GM19025 (cell line): Measurements from ENCODE around the gene CTNNA3.

ENCODE experiments used
- ATAC-seq: cut with Tn5 transposase; IDR thresholded peaks from one replicate; pipeline ENCODE4 v1.9.1; 2021; ENCODE audit warnings: mild to moderate bottlenecking, low read depth, moderate library complexity; ENCODE audit not compliant: unreplicated experiment

CTNNA3 gene

DNA sequence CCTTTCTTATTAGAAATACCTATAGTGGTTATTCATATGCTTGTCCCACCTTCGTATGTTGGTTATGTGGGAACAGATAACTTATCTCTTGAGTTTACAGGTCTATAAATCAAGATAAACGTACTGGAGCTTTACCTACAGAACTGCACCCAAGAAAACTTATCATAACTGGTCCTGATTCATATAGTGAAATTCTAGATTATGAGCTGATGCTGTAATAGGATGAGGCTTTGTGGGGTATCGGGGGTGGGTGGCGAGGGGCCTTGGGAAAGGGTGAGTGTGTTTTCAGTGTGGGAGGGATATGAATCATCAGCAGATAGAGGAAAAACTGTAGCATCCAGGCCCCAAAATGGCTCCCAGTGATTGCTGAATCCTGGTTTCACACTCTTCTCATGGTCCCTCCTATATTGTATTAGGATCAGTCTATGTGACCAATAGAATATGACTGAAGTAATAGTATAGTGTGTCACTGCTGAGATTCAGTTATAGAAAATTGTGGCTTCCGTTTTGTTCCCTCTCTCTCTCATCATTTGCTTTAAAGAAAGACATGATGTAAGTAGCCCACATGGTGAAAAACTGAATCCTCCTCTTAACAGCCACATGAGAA lies 1476.9 kb downstream of the CTNNA3 start:
- ATAC-seq, result no peak

GRCh38 chr10:66218289-66218688 lies 1477.7 kb downstream of the CTNNA3 start:
- no peak for ATAC-seq

- no peak for ATAC-seq
These were observed 1480.1 kb downstream of the CTNNA3 start for GRCh38 chr10:66215920-66216319.

DNA sequence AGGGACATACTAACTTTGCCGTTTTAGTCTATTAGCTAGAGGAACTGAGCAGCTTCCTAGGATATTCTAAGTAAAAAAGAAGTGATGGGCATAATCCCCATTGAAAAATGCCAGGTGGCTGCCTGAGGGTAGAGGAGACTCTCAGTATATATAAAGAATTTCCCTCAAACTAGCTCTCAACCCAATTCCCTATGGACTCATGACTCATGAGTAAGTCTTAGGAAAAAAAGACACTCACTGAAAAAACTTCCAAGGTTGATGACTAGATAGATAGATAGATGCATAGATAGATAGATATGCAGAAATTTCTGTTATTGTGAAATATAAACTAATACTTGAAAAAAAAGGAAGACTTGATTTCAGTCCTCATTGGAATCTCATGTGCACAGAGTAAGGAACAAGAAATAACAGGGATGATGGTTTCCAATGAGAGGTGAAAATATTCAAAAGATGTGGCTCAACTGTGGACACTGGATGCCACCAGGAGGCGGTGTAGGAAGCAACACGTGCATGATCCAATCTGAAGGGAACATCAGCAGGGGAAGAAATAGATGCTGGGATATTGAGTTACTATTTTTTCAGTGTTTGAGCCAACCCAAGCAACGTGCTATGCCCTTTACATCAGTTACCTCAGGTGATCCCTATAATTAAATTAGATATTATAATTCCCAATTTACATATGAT lies 1481.1 kb downstream of the CTNNA3 start:
- no peak for ATAC-seq

DNA sequence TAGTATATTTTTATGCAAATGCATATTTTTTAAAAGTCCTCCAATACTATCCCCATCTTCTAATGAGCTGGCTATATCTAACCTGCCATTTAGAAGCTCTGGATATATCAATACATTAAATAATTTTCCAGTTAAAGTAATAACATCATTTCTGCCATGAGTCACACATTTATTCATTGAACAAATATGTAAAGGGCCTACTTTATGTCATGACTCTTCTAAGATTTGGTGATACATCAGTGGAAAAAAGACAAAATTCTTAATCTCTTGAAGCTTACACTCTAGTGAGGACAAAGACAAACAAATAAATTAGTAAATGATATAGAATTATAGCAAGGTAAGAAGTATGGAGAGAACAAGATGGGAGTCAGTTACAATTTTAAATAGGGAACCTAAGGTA lies 1487.0 kb downstream of the CTNNA3 start:
- no peak for ATAC-seq

GRCh38 chr10:66204838-66205237 lies 1491.2 kb downstream of the CTNNA3 start:
- no peak for ATAC-seq

GRCh38 chr10:66202101-66202500 lies 1493.9 kb downstream of the CTNNA3 start:
- no peak for ATAC-seq

GRCh38 chr10:66192162-66192831 lies 1503.7 kb downstream of the CTNNA3 start:
- ATAC-seq, result no peak

DNA sequence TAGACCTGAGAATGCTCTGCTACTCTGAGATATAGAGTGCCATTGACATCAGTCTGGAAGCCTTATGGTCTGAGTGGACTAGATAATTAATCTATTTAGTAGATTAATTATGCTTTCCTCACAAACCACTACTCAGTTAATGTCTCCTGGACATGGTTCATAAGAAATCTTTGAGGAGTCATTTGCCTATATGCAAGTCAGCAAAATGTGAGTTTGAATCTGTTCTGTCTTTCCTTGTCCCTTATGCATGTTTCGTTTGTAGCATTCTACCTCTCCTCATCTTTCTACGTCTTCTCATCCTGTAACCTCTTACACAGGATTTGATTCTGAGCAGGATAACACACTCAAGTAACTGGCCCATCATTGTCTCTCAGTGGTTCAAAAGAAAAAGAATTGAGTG lies 1505.6 kb downstream of the CTNNA3 start:
- ATAC-seq, result no peak

GRCh38 chr10:66189271-66189670 lies 1506.7 kb downstream of the CTNNA3 start:
- no peak for ATAC-seq

DNA sequence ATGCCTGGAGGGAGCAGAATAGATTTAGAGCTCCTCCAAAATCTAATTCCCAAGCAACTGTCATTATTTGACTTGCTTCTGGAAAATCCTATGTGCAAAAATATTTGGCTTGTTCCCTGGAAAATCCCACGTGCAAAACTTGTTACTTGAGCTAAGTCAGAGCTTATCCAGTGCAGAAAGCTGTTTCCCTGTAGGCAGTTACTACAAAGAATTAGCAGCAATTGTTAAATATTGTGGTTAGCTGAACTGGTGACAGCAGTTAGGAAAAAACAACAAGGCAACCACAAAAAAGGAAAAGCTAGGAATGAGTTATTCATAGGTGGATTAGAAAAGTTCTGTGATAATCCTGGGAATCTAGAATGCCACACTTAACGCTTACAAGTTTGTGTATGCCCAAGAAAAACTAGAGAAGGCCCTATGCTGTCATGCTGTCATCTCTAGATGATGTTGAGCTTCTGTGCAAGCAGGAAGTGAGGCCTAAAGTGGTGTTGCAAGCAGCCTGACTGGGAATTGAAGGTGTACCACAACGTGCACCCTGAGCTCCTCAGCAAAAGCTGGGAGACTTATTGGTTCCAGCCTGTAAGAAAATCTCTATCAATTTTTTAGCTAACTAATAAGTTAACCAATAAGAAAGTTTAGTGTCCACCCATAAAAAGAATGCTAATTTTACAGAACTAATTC lies 1508.8 kb downstream of the CTNNA3 start:
- ATAC-seq, result no peak

DNA sequence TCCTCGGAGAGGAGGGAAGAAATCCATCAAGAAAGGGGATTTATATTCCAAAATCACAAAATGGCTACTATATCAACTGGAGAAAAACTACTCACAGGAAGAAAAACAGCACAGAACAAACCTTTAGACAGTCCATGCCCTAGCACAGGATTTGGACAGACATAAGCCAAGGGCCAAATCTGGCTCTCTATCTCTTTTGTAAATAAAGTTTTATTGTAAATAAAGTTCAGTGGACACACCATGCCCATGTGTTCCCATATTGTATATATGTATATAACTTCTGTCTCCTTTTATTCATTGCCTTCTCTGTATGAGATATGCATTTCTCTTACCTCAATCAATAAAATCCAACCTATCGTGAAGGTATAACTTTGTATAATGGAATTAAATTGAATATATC lies 1513.0 kb downstream of the CTNNA3 start:
- no peak for ATAC-seq

DNA sequence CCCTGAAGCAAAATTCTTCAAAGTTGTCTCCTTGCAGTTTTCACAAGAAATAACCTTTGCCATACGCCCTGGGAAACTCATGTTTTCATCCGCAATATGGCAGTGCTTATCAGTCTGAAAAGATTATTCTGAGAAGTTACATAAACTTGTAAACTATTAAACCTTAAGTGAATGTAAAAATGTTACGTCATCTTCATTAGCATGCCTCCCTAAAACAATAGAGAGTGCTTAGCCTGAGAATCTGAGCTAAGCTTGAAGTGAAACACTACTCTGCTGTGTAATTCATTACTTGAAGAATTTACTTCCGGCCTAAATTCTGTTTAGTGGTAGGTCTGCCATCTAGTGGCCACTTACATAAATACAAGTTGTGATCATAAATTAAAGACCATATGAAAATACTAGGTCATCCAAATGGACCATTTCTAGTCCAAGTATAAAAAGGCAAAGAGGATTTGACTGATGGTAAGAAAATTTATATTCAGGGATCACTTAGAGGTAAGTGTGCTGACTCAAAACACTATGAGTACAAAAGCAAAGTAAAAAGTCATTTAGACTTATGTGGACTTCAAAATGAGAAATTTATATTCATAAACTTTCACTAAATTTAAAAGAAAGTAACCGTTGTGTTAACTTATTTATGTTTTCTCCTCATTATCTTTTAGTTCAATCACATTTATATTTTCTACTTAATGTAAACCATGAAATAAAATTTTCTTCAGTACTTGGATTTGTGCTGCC lies 1515.2 kb downstream of the CTNNA3 start:
- ATAC-seq, result peak; percentile 63

- ATAC-seq, result no peak
These were observed 1516.0 kb downstream of the CTNNA3 start for GRCh38 chr10:66180021-66180420.

DNA sequence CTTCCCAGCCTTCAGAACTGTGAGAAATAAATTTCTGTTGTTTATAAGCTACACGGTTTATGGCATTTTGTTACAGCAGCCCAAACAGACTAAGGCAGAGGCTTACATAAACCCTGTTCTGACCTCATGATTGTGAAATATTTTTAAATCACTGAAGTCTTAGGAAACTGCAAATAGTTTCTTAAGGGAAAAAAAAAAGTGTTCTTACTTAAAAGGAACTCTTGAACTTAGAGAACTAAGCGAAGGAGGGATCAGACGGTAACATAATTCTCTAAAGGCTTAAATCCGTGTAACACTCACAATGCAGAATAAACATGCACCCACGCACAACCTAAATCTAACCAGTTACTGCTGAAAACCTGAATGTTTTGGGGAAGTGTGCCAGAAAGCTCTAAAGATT lies 1519.2 kb downstream of the CTNNA3 start:
- ATAC-seq, result no peak

GRCh38 chr10:66167816-66168215 lies 1528.2 kb downstream of the CTNNA3 start:
- no peak for ATAC-seq

DNA sequence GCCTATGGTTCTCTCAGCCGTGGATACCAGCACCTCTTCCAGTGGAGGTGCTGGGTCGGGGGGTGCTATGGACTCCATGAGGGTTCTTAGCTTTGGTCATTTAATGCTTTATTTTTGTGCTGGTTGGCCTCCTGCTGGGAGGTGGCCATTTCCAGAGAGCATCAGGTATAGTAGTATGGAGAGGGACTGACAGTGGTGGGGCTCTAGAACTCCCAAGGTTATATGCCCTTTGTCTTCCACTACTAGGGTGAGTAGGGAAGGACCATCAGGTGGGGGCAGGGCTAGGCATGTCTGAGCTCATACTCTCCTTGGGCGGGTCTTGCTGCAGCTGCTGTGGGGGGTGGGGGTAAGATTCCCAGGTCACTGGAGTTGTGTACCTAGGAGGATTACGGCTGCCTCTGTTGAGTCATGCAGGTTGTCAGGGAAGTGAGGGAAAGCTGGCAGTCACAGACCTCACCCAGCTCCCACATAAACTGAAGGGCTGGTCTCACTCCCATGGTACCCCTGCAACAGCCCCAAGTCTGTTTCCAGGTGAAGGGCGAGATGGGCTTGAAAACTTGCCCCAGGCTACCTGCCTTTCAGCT lies 1533.3 kb downstream of the CTNNA3 start:
- ATAC-seq, result no peak

GRCh38 chr10:66151346-66151745 lies 1544.6 kb downstream of the CTNNA3 start:
- no peak for ATAC-seq

- no peak for ATAC-seq
These were observed 1547.7 kb downstream of the CTNNA3 start for GRCh38 chr10:66148312-66148711.

GRCh38 chr10:66144016-66144415 lies 1552.0 kb downstream of the CTNNA3 start:
- no peak for ATAC-seq
